22Rv1 (cell line): ENCODE results near the gene ATG101.

Source experiments
- CTCF ChIP-seq: fragments of 450-650 bp; IDR thresholded peaks from 2 replicates; pipeline ENCODE4 v1.5.1; 2017; ENCODE audit warnings: mild to moderate bottlenecking
- ZFX ChIP-seq: fragments of 450-650 bp; IDR thresholded peaks from 2 replicates; pipeline ENCODE4 v1.6.1; 2017; ENCODE audit warnings: antibody characterized with exemption, borderline replicate concordance

DNA sequence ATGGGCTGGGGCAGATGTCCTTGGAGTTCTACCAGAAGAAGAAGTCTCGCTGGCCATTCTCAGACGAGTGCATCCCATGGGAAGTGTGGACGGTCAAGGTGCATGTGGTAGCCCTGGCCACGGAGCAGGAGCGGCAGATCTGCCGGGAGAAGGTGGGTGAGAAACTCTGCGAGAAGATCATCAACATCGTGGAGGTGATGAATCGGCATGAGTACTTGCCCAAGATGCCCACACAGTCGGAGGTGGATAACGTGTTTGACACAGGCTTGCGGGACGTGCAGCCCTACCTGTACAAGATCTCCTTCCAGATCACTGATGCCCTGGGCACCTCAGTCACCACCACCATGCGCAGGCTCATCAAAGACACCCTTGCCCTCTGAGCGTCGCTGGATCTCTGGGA, 7.0 kb downstream of the ATG101 start:
- TF ChIP-seq CTCF: no peak
- TF ChIP-seq ZFX: no peak
